HEK293 (cell line): ENCODE measurements around the gene UMAD1.

ENCODE experiments used
- CTCF ChIA-PET: fragments of 350-600 bp; formaldehyde crosslinking; extraction: SDS; loops from one replicate; lab custom pipeline; 2021; ENCODE audit warnings: antibody characterized with exemption; lab: Yijun Ruan, JAX
- POLR2A ChIA-PET: fragments of 300-600 bp; formaldehyde crosslinking; extraction: SDS; loops from one replicate; lab custom pipeline; 2020; ENCODE audit warnings: antibody characterized with exemption, inconsistent platforms; lab: Yijun Ruan, JAX
- H3K27ac ChIP-seq: fragments of 200-500 bp; sonication (Bioruptor generic); 2 replicates; pipeline ENCODE4 v1.5.1; 2014; ENCODE audit warnings: low read depth, low read length, control low read depth, inconsistent platforms; ENCODE audit errors: extremely low read depth
- H3K36me3 ChIP-seq, 2 experiments: fragments of 200-500 bp in 1 of 2; sonication (Bioruptor generic) in 1 of 2; 1 replicate in 1 of 2; 2 replicates in 1 of 2; pipeline ENCODE4 v1.5.1; 2014 to 2017; ENCODE audit warnings: inconsistent platforms in 2 of 2, low read length in 2 of 2; ENCODE audit not compliant: control insufficient read depth in 2 of 2, insufficient read depth in 1 of 2
- H3K4me1 ChIP-seq: fragments of 200-500 bp; sonication (Bioruptor generic); 2 replicates; pipeline ENCODE4 v1.5.1; 2014; ENCODE audit warnings: mild to moderate bottlenecking, low read length, inconsistent platforms; ENCODE audit not compliant: control insufficient read depth, insufficient read depth
- H3K4me3 ChIP-seq: 2 replicates; pipeline ENCODE4 v1.5.1; 2011; ENCODE audit warnings: low read depth, mild to moderate bottlenecking, control low read depth, low read length, moderate library complexity
- H3K9me3 ChIP-seq: fragments of 200-500 bp; sonication (Bioruptor generic); 2 replicates; pipeline ENCODE4 v1.5.1; 2014; ENCODE audit warnings: low read depth, low read length, inconsistent platforms; ENCODE audit not compliant: control insufficient read depth, insufficient read depth
- SCRT1 ChIP-seq: fragments of 450-650 bp; formaldehyde crosslinking; IDR thresholded peaks from 2 replicates; pipeline ENCODE4 v1.5.1; 2016; ENCODE audit warnings: missing biosample characterization, missing genetic modification characterization, borderline replicate concordance
- TRIM28 ChIP-seq: IDR thresholded peaks from 2 replicates; pipeline ENCODE4 v1.6.1; 2011; ENCODE audit warnings: low read length, control low read depth, borderline replicate concordance
- ZBTB8A ChIP-seq: fragments of 450-650 bp; formaldehyde crosslinking; IDR thresholded peaks from 2 replicates; pipeline ENCODE4 v1.5.1; 2016; ENCODE audit warnings: missing biosample characterization, missing genetic modification characterization
- ZFP37 ChIP-seq: fragments of 450-650 bp; formaldehyde crosslinking; IDR thresholded peaks from 2 replicates; pipeline ENCODE4 v1.5.1; 2016; ENCODE audit warnings: missing biosample characterization, missing genetic modification characterization
- ZNF10 ChIP-seq: fragments of 450-650 bp; formaldehyde crosslinking; IDR thresholded peaks from 2 replicates; pipeline ENCODE4 v1.5.1; 2017; ENCODE audit warnings: missing biosample characterization, missing genetic modification characterization
- ZNF560 ChIP-seq: fragments of 450-650 bp; formaldehyde crosslinking; IDR thresholded peaks from 2 replicates; pipeline ENCODE4 v1.5.1; 2017; ENCODE audit warnings: missing biosample characterization, missing genetic modification characterization, borderline replicate concordance
- ZNF561 ChIP-seq: fragments of 450-650 bp; IDR thresholded peaks from 2 replicates; pipeline ENCODE4 v1.5.1; 2018; ENCODE audit warnings: missing biosample characterization, missing genetic modification characterization, borderline replicate concordance
- ZNF747 ChIP-seq: fragments of 450-650 bp; formaldehyde crosslinking; IDR thresholded peaks from 2 replicates; pipeline ENCODE4 v1.5.1; 2016; ENCODE audit warnings: missing biosample characterization, missing genetic modification characterization
- TF ChIP-seq, protein P1 (sequence below): fragments of 450-650 bp; formaldehyde crosslinking; IDR thresholded peaks from 2 replicates; pipeline ENCODE4 v1.5.1; 2016; ENCODE audit warnings: missing biosample characterization, missing genetic modification characterization
- TF ChIP-seq, protein P2 (sequence below): fragments of 450-650 bp; formaldehyde crosslinking; IDR thresholded peaks from 2 replicates; pipeline ENCODE4 v1.5.1; 2016; ENCODE audit warnings: missing biosample characterization, missing genetic modification characterization
- TF ChIP-seq, protein P3 (sequence below): fragments of 450-650 bp; IDR thresholded peaks from 2 replicates; pipeline ENCODE4 v1.5.1; 2018; ENCODE audit warnings: missing biosample characterization, mild to moderate bottlenecking, missing genetic modification characterization
- TF ChIP-seq, protein P4 (sequence below): fragments of 450-650 bp; formaldehyde crosslinking; IDR thresholded peaks from 2 replicates; pipeline ENCODE4 v1.5.1; 2017; ENCODE audit warnings: missing biosample characterization, mild to moderate bottlenecking, missing genetic modification characterization, moderate library complexity
- TF ChIP-seq, protein P5 (sequence below): fragments of 450-650 bp; formaldehyde crosslinking; IDR thresholded peaks from 2 replicates; pipeline ENCODE4 v1.5.1; 2016; ENCODE audit warnings: missing biosample characterization, missing genetic modification characterization
- TF ChIP-seq, protein P6 (sequence below): fragments of 450-650 bp; formaldehyde crosslinking; IDR thresholded peaks from 2 replicates; pipeline ENCODE4 v1.5.1; 2016; ENCODE audit warnings: missing biosample characterization, missing genetic modification characterization
- TF ChIP-seq, protein P7 (sequence below): fragments of 450-650 bp; formaldehyde crosslinking; IDR thresholded peaks from 2 replicates; pipeline ENCODE4 v1.5.1; 2016; ENCODE audit warnings: missing biosample characterization, missing genetic modification characterization
- TF ChIP-seq, protein P8 (sequence below): fragments of 450-650 bp; formaldehyde crosslinking; IDR thresholded peaks from 2 replicates; pipeline ENCODE4 v1.5.1; 2017; ENCODE audit warnings: missing biosample characterization, missing genetic modification characterization

UMAD1 gene

DNA sequence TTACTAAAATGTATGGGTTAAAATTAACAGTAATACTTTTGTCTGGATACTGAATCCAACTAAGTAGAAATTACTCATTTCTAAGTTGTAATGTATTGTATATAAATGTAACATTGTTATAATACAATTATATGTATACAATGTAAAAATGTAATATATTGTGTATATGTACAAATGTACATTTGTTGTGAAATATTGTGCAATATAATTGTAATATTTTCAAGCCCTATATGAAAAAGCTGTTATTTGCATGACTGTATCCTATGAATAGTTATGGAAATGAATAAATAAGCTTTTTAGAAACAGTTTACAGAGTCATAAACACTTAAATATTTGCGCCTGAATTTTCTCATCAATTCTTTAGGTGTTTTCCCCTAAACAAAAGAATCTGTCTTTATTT is 20.3 kb upstream of the UMAD1 start (continued):
- TF ChIP-seq, protein P1, sequence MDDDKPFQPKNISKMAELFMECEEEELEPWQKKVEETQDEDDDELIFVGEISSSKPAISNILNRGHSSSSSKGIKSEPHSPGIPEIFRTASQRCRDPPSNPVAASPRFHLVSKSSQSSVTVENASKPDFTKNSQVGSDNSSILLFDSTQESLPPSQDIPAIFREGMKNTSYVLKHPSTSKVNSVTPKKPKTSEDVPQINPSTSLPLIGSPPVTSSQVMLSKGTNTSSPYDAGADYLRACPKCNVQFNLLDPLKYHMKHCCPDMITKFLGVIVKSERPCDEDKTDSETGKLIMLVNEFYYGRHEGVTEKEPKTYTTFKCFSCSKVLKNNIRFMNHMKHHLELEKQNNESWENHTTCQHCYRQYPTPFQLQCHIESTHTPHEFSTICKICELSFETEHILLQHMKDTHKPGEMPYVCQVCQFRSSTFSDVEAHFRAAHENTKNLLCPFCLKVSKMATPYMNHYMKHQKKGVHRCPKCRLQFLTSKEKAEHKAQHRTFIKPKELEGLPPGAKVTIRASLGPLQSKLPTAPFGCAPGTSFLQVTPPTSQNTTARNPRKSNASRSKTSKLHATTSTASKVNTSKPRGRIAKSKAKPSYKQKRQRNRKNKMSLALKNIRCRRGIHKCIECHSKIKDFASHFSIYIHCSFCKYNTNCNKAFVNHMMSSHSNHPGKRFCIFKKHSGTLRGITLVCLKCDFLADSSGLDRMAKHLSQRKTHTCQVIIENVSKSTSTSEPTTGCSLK (tag by site-specific recombination): no peak
- no peak for TF ChIP-seq TRIM28
- TF ChIP-seq, protein P2, sequence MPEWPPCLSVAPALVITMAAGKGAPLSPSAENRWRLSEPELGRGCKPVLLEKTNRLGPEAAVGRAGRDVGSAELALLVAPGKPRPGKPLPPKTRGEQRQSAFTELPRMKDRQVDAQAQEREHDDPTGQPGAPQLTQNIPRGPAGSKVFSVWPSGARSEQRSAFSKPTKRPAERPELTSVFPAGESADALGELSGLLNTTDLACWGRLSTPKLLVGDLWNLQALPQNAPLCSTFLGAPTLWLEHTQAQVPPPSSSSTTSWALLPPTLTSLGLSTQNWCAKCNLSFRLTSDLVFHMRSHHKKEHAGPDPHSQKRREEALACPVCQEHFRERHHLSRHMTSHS (tag by site-specific recombination): no peak
- TF ChIP-seq, protein P3, sequence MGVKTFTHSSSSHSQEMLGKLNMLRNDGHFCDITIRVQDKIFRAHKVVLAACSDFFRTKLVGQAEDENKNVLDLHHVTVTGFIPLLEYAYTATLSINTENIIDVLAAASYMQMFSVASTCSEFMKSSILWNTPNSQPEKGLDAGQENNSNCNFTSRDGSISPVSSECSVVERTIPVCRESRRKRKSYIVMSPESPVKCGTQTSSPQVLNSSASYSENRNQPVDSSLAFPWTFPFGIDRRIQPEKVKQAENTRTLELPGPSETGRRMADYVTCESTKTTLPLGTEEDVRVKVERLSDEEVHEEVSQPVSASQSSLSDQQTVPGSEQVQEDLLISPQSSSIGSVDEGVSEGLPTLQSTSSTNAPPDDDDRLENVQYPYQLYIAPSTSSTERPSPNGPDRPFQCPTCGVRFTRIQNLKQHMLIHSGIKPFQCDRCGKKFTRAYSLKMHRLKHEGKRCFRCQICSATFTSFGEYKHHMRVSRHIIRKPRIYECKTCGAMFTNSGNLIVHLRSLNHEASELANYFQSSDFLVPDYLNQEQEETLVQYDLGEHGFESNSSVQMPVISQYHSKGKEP: no peak
- TF ChIP-seq ZFP37 (tag by site-specific recombination): no peak

DNA sequence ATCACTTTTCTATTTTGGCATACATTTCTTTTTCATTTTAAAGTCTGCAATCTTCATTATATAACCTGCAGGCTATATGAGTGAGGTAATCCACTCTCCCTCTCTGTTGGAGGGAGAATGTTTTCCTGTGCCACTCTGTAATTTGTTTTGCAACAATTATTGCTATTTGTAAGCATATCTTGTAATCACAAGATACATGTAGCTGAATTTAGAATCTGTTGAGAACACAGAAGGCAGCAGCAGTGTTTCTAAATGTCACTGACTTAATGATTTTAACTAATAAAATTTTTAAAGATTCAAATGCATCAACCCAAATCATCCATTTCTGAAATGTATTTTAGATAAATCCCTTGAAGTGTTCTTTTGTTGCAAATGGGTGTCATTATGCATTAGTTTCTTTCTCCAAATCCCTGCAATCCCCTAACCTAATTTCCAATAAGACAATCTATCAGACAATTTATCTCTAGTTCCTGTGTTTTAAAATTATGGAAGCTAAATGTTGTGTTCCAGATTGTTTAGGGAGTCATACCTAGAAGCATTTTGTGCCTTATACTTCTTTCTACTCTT is 19.8 kb upstream of the UMAD1 start:
- no peaks in the 10 kb centered on the region for H3K4me1 ChIP-seq
- POLR2A ChIA-PET: no interaction called here
- H3K36me3 ChIP-seq: no peaks in the 10 kb centered on the region
- H3K4me3 ChIP-seq: no peak overlapping the region
- H3K9me3 ChIP-seq: no peaks in the 10 kb centered on the region
- no peak overlapping the region for H3K27ac ChIP-seq
- CTCF ChIA-PET: no interaction called here
- TF ChIP-seq ZNF10 (tag by site-specific recombination): no peak
- no peak for TF ChIP-seq ZNF747
- TF ChIP-seq ZNF560 (tag by site-specific recombination): no peak
- TF ChIP-seq ZNF561 (tag by site-specific recombination): no peak
- TF ChIP-seq ZBTB8A (tag by site-specific recombination): no peak
- TF ChIP-seq, protein P4, sequence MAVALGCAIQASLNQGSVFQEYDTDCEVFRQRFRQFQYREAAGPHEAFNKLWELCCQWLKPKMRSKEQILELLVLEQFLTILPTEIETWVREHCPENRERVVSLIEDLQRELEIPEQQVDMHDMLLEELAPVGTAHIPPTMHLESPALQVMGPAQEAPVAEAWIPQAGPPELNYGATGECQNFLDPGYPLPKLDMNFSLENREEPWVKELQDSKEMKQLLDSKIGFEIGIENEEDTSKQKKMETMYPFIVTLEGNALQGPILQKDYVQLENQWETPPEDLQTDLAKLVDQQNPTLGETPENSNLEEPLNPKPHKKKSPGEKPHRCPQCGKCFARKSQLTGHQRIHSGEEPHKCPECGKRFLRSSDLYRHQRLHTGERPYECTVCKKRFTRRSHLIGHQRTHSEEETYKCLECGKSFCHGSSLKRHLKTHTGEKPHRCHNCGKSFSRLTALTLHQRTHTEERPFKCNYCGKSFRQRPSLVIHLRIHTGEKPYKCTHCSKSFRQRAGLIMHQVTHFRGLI (tag by site-specific recombination): no peak
- TF ChIP-seq, protein P5, sequence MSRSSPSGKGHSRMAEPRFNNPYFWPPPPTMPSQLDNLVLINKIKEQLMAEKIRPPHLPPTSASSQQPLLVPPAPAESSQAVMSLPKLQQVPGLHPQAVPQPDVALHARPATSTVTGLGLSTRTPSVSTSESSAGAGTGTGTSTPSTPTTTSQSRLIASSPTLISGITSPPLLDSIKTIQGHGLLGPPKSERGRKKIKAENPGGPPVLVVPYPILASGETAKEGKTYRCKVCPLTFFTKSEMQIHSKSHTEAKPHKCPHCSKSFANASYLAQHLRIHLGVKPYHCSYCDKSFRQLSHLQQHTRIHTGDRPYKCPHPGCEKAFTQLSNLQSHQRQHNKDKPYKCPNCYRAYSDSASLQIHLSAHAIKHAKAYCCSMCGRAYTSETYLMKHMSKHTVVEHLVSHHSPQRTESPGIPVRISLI (tag by site-specific recombination): no peak
- TF ChIP-seq, protein P6, sequence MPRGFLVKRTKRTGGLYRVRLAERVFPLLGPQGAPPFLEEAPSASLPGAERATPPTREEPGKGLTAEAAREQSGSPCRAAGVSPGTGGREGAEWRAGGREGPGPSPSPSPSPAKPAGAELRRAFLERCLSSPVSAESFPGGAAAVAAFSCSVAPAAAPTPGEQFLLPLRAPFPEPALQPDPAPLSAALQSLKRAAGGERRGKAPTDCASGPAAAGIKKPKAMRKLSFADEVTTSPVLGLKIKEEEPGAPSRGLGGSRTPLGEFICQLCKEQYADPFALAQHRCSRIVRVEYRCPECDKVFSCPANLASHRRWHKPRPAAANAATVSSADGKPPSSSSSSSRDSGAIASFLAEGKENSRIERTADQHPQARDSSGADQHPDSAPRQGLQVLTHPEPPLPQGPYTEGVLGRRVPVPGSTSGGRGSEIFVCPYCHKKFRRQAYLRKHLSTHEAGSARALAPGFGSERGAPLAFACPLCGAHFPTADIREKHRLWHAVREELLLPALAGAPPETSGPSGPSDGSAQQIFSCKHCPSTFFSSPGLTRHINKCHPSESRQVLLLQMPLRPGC (tag by site-specific recombination): no peak
- TF ChIP-seq, protein P7, sequence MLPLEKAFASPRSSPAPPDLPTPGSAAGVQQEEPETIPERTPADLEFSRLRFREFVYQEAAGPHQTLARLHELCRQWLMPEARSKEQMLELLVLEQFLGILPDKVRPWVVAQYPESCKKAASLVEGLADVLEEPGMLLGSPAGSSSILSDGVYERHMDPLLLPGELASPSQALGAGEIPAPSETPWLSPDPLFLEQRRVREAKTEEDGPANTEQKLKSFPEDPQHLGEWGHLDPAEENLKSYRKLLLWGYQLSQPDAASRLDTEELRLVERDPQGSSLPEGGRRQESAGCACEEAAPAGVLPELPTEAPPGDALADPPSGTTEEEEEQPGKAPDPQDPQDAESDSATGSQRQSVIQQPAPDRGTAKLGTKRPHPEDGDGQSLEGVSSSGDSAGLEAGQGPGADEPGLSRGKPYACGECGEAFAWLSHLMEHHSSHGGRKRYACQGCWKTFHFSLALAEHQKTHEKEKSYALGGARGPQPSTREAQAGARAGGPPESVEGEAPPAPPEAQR (tag by site-specific recombination): no peak
- TF ChIP-seq SCRT1 (tag by site-specific recombination): no peak
- TF ChIP-seq, protein P8, sequence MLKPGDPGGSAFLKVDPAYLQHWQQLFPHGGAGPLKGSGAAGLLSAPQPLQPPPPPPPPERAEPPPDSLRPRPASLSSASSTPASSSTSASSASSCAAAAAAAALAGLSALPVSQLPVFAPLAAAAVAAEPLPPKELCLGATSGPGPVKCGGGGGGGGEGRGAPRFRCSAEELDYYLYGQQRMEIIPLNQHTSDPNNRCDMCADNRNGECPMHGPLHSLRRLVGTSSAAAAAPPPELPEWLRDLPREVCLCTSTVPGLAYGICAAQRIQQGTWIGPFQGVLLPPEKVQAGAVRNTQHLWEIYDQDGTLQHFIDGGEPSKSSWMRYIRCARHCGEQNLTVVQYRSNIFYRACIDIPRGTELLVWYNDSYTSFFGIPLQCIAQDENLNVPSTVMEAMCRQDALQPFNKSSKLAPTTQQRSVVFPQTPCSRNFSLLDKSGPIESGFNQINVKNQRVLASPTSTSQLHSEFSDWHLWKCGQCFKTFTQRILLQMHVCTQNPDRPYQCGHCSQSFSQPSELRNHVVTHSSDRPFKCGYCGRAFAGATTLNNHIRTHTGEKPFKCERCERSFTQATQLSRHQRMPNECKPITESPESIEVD (tag by site-specific recombination): no peak
